Urothelium cell line (cell line): ENCODE measurements around the gene ANKH.
"Not testable (repeated sequence)": the region's sequence is repeated elsewhere in the genome, so short reads cannot be mapped to it uniquely, and the experiment has no call there.

ENCODE experiments used
- DNase-seq: peaks from one replicate; pipeline ENCODE4 v3.0.0; 2011; ENCODE audit warnings: low spot score, mixed read lengths
- FAIRE-seq: peaks from 2 replicates; lab custom pipeline; 2011; peaks lifted over from hg19 to GRCh38; lab: Jason Lieb, UNC

The ANKH gene

DNA sequence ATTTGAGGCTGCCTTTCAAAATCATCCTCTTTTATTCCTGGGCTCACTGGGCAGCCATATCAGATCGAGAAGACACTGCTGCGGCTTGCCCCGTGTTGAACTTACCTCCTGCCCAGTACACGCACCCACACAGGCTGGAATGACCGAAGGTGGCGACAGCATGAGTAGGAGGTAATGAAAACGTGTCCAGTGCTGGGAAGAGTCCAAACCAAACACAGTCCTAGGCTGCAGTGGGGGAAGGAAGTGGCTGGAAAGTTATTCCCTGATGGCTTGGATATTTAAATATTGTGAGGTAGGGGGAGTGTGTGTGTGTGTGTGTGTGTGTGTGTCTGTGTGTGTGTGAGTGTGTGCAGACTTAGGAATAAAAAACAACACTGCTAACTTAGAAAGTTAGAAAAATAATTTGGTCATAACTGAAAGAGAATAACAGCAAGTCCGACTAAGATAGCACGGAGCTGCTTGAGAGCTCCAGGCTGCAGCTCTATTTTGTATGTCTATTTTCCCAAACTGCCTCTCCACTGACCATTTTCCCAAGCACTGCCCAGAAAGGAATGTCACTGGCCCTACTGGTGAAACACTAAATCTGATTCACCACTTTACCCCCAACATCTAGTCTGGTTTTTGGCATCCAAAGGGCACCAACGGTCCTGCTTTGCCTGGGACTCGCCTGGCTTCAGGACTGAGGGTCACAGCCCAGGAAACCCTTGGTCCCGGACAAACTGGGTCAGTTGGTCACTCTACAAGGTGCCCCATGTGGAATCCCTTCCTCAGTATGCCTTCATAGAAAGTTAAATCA, 41.2 kb downstream of the ANKH start:
- FAIRE-seq: no peak
- no peak for DNase-seq

DNA sequence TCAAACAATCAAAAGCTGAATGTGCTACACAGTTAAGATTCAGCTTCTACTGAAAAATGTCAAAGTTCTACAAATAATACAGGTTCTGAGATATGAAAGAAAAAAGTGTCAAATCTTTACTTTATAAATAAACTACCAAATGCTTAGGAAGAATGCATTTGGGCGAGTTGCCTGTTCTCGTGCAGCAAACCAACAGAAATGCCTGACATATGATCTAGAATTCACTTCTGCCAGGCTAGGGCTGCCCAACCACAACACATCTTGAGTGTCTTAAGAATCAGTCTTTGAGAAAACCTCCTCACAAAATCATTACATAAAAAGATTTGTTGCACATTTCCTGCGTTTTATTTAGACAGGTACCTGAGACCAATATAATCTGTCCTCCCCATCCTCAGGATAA, 42.2 kb downstream of the ANKH start:
- FAIRE-seq (no peak), DNase-seq (no peak)

DNA sequence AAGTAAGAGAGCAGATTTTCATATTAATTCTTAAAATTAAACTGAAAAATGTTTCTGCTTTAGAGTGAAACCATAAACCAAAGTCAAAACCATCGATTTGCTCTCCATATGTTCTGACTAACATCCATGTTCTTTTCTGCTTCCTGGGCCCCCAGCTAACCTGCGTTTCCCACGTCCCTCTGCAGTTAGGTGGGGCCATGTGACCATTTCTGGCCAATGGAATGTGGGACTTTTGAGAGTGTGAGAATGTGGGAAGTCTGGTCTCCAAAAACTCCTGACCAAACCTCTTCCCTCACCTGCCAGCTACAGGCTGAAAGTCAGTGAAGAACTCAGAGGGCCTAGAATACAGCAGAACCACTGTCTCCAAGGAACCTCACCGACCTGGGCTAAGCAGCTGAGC, 44.9 kb downstream of the ANKH start:
- DNase-seq (no peak), FAIRE-seq (no peak)

DNA sequence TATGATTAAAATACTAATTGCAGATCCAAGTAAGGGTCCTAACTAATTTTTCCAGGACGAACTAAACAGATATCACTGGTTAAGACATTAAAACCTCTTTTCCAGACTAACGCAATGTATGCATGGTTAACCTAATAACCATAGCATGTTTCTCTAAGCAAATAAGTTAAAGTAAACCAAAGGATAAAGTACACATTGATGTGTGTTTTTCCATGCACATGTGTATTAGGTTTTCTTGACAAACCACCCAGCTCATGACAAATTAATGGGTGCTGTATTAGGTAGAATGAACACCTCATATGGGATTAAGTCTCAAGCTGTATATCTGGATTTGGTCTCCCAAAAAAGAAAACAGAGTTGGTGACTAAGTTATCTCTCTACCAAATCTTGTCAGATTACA, 45.6 kb downstream of the ANKH start:
- FAIRE-seq: no peak
- DNase-seq: no peak

DNA sequence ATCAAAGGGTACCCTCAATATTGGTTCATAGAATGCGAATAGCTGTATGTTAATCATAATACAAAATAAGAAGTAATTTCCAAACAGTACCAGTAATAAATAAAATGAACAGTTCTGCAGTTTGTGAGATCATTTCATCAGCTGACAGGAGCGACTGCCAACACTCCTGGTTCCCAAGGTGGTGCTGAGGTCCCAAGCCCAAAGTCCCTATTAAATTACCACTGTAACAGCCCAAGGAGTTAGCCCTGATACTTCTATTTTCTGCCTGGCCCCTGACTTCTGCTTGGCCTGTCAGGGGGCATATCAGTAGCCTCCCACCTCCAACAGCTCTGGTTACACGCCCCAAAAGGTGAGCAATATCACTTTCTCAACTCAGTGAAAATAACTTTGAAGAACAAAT, 47.1 kb downstream of the ANKH start:
- DNase-seq: no peak
- FAIRE-seq: no peak

DNA sequence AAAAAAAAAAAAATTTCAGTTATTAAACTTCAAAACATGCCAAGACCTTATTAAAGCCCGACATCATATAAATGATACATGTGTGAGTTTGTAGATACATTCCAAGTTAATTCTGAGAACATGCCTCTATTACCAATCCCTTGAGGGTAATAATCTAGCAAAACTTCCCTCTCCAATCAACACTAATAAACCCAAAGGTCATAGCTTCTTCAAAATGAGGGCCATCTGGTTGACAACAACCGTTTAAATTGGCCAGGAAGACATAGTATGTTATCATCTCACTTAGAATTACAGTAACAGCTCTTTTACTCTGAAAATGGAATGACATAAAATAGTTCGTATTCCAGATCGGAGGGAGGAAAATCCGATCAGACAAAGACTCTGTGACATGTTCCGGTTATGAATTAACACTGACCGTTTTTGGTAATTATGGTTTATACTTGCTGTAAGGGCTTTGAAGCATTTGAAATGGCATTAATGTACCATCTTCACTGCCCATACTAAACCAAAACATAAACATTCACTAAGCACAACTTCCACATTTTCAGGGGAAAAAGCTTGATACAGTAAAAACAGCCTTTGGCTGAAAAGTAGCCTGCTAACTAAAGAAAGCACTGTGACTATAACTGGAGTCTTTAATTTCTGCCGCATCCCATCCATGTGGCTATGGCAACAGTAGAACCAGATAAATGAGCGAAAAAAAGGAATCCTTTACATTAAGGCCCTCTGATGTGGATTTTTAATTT, 50.3 kb downstream of the ANKH start:
- DNase-seq: no peak
- FAIRE-seq: no peak

DNA sequence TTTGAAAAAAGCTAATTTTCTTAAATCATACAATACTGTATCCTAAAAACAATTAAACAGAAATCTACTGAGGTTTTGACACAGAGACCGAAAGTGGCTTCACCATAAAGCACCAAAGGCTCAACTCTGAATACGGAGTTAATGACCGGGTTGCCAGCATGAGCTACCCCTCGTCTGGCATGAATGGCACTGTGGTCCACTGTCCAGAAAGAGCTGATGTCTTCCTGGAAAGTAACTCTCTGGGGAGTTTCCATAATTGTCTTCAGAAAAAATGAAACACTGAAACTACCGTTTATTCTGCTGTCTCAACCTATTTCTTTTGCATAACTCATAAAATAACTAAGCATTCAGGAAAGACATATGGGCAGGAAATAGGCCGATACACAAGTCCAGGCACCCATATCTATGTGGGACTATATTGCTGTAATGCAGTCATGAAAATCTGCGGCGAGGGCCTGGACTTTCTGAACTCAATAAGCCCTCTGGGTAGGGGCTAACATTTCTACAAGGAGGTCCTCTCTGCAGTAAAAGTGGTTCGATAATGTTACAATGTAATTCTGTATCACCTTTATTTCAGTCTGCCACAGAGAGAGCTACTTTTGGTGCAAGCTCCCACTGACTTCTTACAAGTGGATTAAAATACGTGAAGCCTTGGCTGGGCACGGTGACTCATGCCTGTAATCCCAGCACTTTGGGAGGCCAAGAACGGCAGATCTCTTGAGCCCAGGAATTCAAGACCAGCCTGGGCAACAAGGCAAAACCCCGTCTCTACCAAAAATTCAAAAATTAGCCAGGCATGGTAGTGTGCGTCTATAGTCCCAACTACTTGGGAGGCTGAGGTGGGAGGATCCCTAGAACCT, 52.4 kb downstream of the ANKH start:
- FAIRE-seq: peak; percentile 53
- no peak for DNase-seq

DNA sequence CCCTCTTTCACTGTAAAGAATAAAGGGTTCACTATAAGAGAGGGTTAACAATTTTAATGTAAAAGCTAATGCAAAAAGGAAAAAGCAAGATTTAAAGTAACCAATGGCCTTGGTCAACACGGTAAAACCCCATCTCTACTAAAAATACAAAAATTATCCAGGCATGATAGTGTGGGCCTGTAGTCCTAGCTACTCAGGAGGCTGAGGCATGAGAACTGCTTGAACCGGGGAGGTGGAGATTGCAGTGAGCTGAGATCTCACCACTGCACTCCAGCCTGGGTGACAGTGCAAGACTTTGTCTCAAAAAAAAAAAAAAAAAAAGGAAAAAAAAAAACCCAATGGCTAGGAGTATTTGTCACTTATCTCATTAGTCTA, 53.8 kb downstream of the ANKH start:
- not testable (repeated sequence) for DNase-seq, FAIRE-seq

DNA sequence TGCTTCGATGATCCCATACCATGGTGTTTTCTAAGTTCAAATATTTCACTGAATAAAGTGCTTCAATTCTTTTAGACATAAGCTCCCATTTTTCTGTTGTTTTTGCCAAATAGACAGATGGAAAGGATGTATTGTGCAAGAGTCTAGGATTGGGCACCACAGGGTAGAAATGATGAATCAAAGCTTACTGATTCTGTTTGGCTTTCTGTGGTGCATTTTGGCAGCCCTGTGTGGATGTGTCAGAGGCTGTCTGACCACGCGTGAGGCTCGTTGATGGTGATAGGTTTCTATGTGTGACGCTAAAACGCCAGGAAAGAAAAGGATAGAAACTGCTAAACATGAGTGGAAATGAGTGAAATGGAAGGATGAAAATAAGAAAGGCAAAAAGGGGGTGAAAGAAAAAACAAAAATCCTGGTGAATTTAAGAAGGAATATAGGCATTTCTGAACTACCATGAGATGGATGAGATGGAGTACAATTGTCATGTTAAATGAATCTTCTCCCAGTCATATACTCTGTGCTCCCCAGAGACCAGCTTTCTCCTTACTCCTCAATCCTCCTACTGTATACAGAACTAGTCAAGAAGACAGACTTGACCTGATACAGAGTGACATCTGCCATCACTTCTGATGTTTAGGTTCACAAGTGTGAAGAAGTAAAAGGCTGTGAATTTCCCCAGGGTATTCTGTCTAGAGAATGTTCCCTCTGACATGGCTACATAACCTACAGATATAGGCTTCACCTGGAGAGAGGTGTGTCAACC, 54.4 kb downstream of the ANKH start:
- no peak for FAIRE-seq
- peak; percentile 35 for DNase-seq

DNA sequence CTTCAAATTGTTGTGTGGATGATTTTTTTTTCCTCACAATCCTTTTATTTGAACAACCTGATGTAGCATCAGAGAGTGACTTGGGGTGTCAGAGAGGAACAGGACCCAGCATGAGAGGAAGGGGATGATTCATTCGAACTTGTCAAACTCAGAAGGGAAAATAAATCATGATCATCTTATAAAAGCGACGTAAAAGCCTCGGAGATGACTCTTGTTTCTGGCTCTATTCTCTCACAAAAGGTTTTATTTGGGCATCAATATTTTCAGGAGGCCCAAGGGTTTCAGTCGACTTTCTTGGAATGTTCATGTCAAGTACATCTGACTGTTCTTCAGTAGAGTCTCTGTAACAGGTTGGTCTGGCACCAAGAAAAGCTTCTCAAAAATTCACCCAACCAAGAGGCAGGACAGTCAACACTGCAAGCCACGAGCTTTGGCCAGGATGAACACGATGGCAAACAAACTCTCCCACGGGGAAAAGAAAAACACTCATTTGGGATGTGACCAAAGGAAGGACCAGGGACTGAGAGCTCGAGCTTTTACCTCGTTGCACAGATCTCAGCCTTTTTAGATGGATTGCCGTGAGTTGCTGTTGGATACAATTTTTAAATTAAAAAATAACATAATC, 55.1 kb downstream of the ANKH start:
- FAIRE-seq: no peak
- DNase-seq: no peak

DNA sequence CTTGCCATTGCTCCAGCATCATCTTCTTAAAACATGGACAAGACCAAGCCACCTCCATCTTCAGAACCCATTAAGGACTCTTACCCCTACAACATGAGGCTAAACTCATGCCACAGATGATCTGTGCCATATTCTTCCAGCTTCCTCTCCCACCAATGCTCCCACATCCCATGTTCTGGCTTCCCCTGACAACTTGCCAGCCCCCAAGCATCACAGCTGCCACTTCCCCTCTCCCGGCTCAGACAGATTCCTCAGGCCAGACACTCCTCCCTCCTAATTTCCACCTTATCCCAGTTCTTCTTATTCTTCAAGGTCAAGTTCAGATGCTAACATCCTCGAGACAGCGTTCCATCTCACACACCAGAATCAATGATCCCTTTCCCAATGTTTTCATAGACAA, 57.8 kb downstream of the ANKH start:
- no peak for FAIRE-seq

DNA sequence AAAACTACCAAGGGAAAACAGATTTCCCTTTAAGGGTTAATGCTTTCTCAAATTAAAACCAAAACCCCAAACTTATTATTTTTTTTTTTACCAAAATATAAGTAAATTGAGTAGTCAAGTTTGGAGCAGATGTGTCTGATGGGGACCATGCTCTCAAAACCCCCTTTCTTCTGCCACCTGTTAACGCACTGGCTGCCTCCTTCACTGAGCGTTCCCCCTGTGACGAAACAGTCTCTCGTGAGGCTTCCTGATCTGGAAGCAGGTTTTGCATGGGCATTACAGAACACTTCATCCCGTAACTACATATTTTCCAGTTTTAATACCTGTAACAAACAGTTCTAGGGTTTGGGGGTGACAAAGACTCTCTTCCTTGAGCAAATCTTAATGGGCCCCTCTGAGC, 59.4 kb downstream of the ANKH start:
- no peak for FAIRE-seq
- DNase-seq: no peak

More for the DNA sequence above, 57.8 kb downstream of the ANKH start:
- DNase-seq: no peak

DNA sequence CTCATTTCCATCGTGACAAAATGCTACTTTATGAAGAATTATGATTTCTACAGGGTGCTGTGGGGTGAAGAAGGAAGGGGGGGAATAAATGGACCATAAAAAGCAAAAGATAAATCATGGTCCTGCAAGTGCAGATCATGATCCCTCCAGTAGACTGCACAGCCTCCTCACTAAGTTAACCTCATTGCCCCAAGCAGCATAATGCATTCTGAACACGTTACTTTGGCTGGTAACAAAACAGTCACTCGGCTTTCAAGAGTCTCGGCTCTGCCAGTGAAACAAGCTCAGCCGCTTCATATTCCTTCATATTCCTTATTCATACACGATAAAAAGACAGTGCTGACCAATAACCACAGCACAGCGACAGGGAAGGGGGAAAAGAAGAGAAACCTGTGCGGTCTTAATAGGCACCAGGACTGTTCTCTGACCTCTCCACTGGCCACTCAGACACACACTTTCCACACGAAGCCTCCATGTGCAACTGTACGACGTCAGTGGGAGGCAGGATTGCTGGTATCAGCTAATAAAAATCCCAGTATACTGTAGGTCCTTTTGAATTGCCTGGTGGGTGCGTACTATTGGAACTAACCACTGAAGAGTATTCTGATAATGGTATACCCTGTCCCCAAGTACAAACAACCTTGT, 60.5 kb downstream of the ANKH start:
- DNase-seq (no peak), FAIRE-seq (no peak)

DNA sequence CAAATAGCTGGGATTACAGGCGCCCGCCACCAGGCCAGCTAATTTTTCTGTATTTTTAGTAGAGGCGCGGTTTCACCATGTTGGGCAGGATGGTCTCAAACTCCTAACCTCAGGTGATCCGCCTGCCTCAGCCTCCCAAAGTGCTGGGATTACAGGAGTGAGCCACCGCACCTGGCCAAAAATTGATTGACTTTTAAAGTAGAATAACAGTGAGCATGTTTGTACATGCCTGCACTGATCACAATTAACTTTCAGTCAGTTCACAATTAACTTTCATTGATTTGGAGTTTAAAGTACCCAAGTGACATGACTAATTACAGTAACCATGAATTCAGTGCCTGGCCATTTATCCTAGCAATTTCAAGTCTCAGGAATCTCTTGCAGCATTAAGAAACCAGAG, 61.3 kb downstream of the ANKH start:
- FAIRE-seq: no peak
- DNase-seq: no peak

DNA sequence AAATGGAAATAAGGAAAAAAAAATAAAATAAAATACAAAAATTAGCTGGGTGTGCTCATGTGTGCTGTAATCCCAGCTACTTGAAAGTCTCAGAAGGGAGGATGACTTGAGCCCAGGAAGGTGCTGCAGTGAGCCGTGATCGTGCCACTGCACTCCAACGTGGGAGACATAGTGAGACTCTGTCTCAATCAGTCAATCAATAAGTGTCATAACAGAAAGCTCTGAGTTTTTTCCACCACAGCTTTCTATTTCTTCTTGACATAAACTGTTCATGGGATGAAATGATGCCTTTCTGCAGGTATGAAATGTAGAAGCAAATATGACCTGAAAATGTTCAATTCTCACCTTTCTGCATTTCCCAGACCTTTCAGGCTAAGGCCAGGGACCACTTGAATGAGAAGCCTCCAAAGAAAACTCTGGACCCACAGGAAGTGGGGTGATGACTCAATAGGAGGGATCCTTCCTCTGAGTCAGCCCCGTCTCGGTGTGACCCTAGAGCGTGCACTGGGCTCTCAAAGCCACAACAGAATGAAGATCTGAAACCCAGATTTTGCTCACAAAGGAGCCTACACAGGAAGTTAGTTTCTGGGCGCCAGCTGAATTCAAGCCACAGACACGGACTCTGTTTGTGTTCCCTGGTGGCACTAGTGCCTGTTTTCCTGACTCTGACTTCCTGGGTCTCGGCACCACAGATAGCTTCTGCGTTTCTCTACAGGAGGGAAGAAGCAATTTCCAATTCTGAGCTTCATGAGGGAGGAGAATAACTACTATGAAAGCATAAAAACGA, 62.0 kb downstream of the ANKH start:
- no peak for FAIRE-seq
- DNase-seq: peak; percentile 91

DNA sequence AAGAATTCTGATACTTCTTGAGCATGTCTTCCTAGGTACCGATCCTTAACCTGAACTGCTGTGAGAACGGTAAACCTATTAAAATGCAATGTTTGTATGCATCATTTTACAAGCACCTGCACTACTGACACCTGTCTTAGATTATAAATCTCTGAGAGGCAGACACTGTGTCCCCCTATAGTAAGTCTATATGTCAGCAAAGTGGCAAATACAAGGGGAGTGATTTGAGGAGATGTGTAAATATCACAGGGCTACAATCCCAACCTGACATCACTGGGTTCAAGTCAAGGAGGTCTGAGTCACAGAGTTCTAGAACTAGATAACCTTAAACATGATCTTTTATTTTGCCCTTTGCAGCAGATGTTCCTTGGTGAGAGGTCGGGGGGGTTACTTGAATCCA, 64.1 kb downstream of the ANKH start:
- DNase-seq (no peak), FAIRE-seq (no peak)

DNA sequence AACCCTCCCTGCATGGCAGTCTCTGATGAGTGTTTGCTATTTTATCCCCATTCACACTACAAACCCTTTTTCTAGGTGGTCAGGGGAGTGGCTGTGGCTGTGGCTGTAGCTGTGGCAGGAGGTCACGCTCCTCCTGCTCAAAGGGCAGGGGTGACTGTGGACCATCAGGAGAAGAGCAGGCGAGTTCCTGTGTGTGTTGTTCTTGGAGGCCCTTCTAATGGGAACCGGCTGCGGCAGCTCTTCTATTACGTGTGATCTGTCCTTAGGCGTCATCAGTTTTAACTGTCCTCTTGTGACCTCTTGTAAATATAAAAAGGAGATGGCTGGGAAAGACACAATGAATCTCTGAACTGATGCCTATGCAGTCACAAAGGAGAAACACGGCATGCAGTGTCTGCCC, 65.1 kb downstream of the ANKH start:
- FAIRE-seq: no peak

DNA sequence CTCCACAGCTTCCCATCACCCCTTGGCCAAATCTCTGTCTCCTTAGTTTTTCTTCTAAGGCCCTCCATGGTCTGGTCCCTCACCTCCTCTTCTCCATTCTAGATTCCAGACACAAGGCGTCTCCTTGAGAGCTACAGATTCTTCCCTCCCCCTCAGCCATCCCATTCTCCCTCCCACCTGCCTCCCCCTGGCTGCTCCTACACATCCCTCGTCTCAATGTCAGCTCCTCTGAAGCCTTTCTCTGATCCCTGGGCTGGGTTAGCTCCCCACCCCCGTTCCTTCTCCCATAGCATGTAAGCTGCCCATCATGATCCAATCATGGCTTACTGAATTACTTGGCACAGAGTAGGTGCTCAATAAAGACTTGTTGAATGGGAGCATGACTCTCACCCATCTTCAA, 69.0 kb downstream of the ANKH start:
- no peak for DNase-seq

More for the DNA sequence above, 65.1 kb downstream of the ANKH start:
- DNase-seq: no peak

DNA sequence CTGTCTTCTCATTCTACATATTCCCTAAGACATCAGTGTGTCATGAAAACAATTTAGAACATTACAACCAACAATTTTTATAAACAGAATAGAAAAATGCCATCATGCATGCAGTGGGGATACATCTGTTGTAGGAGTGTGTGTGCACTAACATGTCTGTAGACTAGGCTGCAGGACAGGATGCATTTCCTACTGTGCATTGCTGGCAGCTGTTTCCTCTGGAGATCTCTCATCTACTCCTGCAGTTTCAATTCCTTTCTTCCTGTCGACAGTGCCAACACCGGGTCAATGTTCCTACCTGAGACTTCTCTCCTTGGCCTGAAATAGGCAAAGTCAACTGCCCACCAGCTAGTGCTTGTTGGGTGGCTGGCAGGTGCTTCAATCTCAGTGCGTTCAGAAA, 69.8 kb downstream of the ANKH start:
- FAIRE-seq (no peak), DNase-seq (no peak)

More for the DNA sequence above, 69.0 kb downstream of the ANKH start:
- no peak for FAIRE-seq
